Bronchial epithelial cell (primary cell): ENCODE measurements around the gene RAD54L2. TPM values are rescaled to one million over a fixed set of nuclear protein-coding genes. Genes with fewer than 3 reads are reported as not detected.
"Not testable (repeated sequence)": the region's sequence is repeated elsewhere in the genome, so short reads cannot be mapped to it uniquely, and the experiment has no call there.

Experiments
- DNase-seq: peaks from one replicate; pipeline ENCODE4 v3.0.0-alpha.2; 2010; ENCODE audit warnings: low read depth
- FAIRE-seq: peaks from 2 replicates; lab custom pipeline; 2011; peaks lifted over from hg19 to GRCh38; lab: Jason Lieb, UNC
- H3K27me3 ChIP-seq: 2 replicates; pipeline ENCODE4 v1.5.1; 2011; ENCODE audit warnings: low read length; ENCODE audit not compliant: control insufficient read depth, insufficient read depth
- H3K36me3 ChIP-seq: 2 replicates; pipeline ENCODE4 v1.5.1; 2011; ENCODE audit warnings: low read length; ENCODE audit not compliant: control insufficient read depth, insufficient read depth
- H3K4me3 ChIP-seq: 2 replicates; pipeline ENCODE4 v1.5.1; 2011; ENCODE audit warnings: mild to moderate bottlenecking, low read depth, low read length, control low read depth
- CTCF ChIP-seq: IDR thresholded peaks from 2 replicates; pipeline ENCODE4 v1.5.1; 2011; ENCODE audit warnings: mild to moderate bottlenecking, moderate library complexity, low read length, control low read depth, inconsistent platforms; ENCODE audit not compliant: insufficient read depth, severe bottlenecking
- total RNA-seq: library from RNA; depleted of rRNA; stranded (reverse); fragments of >200 nt; gene quantifications from 2 replicates; pipeline ENCODE4 v1.2.1, GENCODE V29; 2014

Gene RAD54L2
- total RNA-seq, 1 donor from 2014 or later: 14.2 TPM

GRCh38 chr3:51539291-51539941 lies 897 bp downstream of the RAD54L2 start:
- FAIRE-seq: peak; percentile 88
- H3K4me3 ChIP-seq: peak overlapping the region; percentile 51
- no peaks in the 10 kb centered on the region for H3K36me3 ChIP-seq
- no peak for TF ChIP-seq CTCF
- peak; percentile 74 for DNase-seq
- no peaks in the 10 kb centered on the region for H3K27me3 ChIP-seq

- not testable (repeated sequence) for H3K36me3 ChIP-seq, DNase-seq, FAIRE-seq, H3K27me3 ChIP-seq, H3K4me3 ChIP-seq
Measured at GRCh38 chr3:51542596-51542995, 4.1 kb downstream of the RAD54L2 start.

GRCh38 chr3:51544011-51544775 lies 5.7 kb downstream of the RAD54L2 start:
- Histone ChIP-seq H3K36me3 (no peaks in the 10 kb centered on the region), H3K27me3 (no peaks in the 10 kb centered on the region), H3K4me3 (no peak overlapping the region)
- TF ChIP-seq CTCF: no peak
- FAIRE-seq: no peak
- DNase-seq: peak; percentile 3

GRCh38 chr3:51547274-51547673 lies 8.8 kb downstream of the RAD54L2 start:
- FAIRE-seq: no peak
- no peaks in the 10 kb centered on the region for H3K27me3 ChIP-seq
- no peaks in the 10 kb centered on the region for H3K36me3 ChIP-seq
- no peak for TF ChIP-seq CTCF
- no peak for DNase-seq
- no peak overlapping the region for H3K4me3 ChIP-seq

GRCh38 chr3:51549311-51549710 lies 10.8 kb downstream of the RAD54L2 start:
- Histone ChIP-seq H3K27me3 (no peaks in the 10 kb centered on the region), H3K4me3 (no peak overlapping the region), H3K36me3 (no peaks in the 10 kb centered on the region)
- no peak for TF ChIP-seq CTCF
- DNase-seq (no peak), FAIRE-seq (no peak)

GRCh38 chr3:51550080-51550819 lies 11.7 kb downstream of the RAD54L2 start:
- no peak for TF ChIP-seq CTCF
- Histone ChIP-seq H3K4me3 (no peak overlapping the region), H3K27me3 (no peaks in the 10 kb centered on the region), H3K36me3 (no peaks in the 10 kb centered on the region)
- no peak for FAIRE-seq
- no peak for DNase-seq
